Activated CD4-positive, alpha-beta memory T cell treated with anti-CD3 and anti-CD28 coated beads, Interleukin-2, amount 10 ng/mL, durations not matched to agents 7 days and 5 days (primary cell): ENCODE data around the gene TNRC6B. TPM values are rescaled to one million over a fixed set of nuclear protein-coding genes. Genes with fewer than 3 reads are reported as not detected.

ENCODE experiments used
- CTCF ChIA-PET: fragments of 350-600 bp; sonication (Branson Sonifier 250); formaldehyde crosslinking; loops from one replicate; lab custom pipeline; 2021; ENCODE audit warnings: antibody characterized with exemption, inconsistent platforms; lab: Charles Lee
- POLR2A ChIA-PET: fragments of 350-600 bp; sonication (Branson Sonifier 250); formaldehyde crosslinking; loops from one replicate; lab custom pipeline; 2021; ENCODE audit warnings: antibody characterized with exemption; lab: Charles Lee
- DNase-seq: peaks from one replicate; pipeline ENCODE4 v3.0.0-alpha.2; 2020
- H3K27ac Mint-ChIP-seq: one replicate; pipeline ENCODE4 v1.8.0; 2021; ENCODE audit warnings: mild to moderate bottlenecking, mixed read lengths
- H3K27me3 Mint-ChIP-seq: one replicate; pipeline ENCODE4 v1.8.0; 2021; ENCODE audit warnings: mixed read lengths
- H3K36me3 Mint-ChIP-seq: one replicate; pipeline ENCODE4 v1.8.0; 2021; ENCODE audit warnings: low read depth, mixed read lengths
- H3K4me1 Mint-ChIP-seq: one replicate; pipeline ENCODE4 v1.8.0; 2021; ENCODE audit warnings: mixed read lengths
- H3K4me3 Mint-ChIP-seq: one replicate; pipeline ENCODE4 v1.8.0; 2021; ENCODE audit warnings: mild to moderate bottlenecking, mixed read lengths
- H3K9me3 Mint-ChIP-seq: one replicate; pipeline ENCODE4 v1.8.0; 2021; ENCODE audit warnings: mixed read lengths
- total RNA-seq, 2 experiments: library from RNA; stranded (reverse); gene quantifications; one replicate each; pipeline ENCODE4 v1.2.3, GENCODE V29; 2021

The TNRC6B gene
- total RNA-seq, 2 experiments from 2014 or later: 51.0 to 55.0 TPM

DNA sequence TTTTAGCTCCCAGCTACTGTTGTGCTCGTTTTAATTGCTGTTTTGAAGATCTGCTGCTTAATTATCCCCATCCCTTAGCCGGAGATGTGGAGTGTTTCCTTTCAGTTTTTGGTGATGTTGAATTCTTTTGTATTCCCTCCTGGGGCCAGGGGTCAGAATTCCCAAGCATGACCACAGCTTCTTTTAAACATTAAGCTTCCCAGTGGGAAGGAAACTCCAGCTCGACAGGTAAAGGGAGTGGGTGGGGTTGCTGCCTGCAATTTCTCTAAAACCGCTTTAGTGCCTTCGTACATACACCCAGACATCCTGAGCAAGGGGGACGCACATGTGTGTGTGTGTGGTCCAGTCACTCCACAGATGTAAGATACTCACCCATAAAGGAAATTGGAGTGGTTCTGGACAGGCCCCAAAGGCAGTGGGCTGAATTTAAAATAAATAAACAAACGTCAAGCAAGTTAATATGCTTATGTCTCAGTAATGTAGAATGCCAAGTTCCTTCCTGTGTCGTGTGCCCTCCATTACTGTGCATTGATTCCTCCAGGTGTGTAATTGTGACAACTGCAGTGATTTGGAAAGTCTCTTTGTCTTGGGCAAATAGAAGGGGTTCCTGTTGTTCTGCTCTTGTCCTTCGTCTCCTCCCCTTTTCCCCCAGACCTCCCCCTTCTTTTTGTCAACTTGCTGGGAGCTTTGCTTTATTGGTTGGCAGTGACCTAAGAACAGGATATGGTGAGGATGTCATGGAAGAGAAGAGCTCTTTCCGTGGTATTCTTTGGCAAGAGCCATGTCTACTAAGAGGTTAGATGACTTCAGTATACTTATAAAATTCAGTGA is 149.4 kb downstream of the TNRC6B start:
- peaks cover 83% of the 10 kb centered on the region for H3K4me1 Mint-ChIP-seq
- H3K36me3 Mint-ChIP-seq: peaks cover 51% of the 10 kb centered on the region
- no peak overlapping the region for H3K4me3 Mint-ChIP-seq

GRCh38 chr22:40328546-40329456 is 151.1 kb downstream of the TNRC6B start:
- Mint-ChIP-seq H3K36me3 (peaks cover 37% of the 10 kb centered on the region), H3K9me3 (no peaks in the 10 kb centered on the region), H3K4me3 (no peak overlapping the region), H3K4me1 (peaks cover 83% of the 10 kb centered on the region), H3K27ac (no peak overlapping the region), H3K27me3 (no peaks in the 10 kb centered on the region)
- POLR2A ChIA-PET: interaction anchor here (1.0 to 2.2 kb wide), 4 partner anchors 10 to 152 kb away, joined by 3 to 7 read pairs (median 4); partner anchors contain the start of gene TNRC6B
- DNase-seq: no peak
- CTCF ChIA-PET: interaction anchor here (1.2 kb wide), 1 partner anchor 236 kb away, joined by 3 read pairs; no protein-coding TSS in a partner anchor

More for the DNA sequence above, 149.4 kb downstream of the TNRC6B start:
- no peak for DNase-seq
- ChIA-PET POLR2A (interaction anchor here (1.4 to 2.6 kb wide), 4 partner anchors 13 to 283 kb away, joined by 4 to 19 read pairs (median 9); partner anchors contain the start of genes ADSL and TNRC6B), CTCF (interaction anchor here (0.5 to 1.0 kb wide), 2 partner anchors 11 to 19 kb away, joined by 3 to 4 read pairs; no protein-coding TSS in a partner anchor)
- H3K27ac Mint-ChIP-seq: no peak overlapping the region
- H3K9me3 Mint-ChIP-seq: no peaks in the 10 kb centered on the region
- no peaks in the 10 kb centered on the region for H3K27me3 Mint-ChIP-seq

- POLR2A ChIA-PET: interaction anchor here (1.0 to 2.2 kb wide), 4 partner anchors 10 to 284 kb away, joined by 3 to 7 read pairs (median 3); partner anchors contain the start of gene TNRC6B
These were observed 151.7 kb downstream of the TNRC6B start for GRCh38 chr22:40329466-40329865.

GRCh38 chr22:40330086-40330485 is 152.4 kb downstream of the TNRC6B start:
- Mint-ChIP-seq H3K4me3 (no peak overlapping the region), H3K27me3 (no peaks in the 10 kb centered on the region), H3K36me3 (peaks cover 28% of the 10 kb centered on the region), H3K4me1 (peaks cover 83% of the 10 kb centered on the region), H3K9me3 (no peaks in the 10 kb centered on the region), H3K27ac (no peak overlapping the region)
- ChIA-PET CTCF (interaction anchor here (1.2 to 1.8 kb wide), 2 partner anchors 18 to 286 kb away, joined by 5 to 7 read pairs; no protein-coding TSS in a partner anchor), POLR2A (interaction anchor here (0.9 to 2.2 kb wide), 5 partner anchors 9 to 284 kb away, joined by 3 to 7 read pairs (median 3); partner anchors contain the start of gene TNRC6B)
- no peak for DNase-seq

More at GRCh38 chr22:40329466-40329865, 151.7 kb downstream of the TNRC6B start:
- Mint-ChIP-seq H3K4me3 (no peak overlapping the region), H3K36me3 (peaks cover 34% of the 10 kb centered on the region), H3K9me3 (no peaks in the 10 kb centered on the region), H3K4me1 (peaks cover 83% of the 10 kb centered on the region), H3K27me3 (no peaks in the 10 kb centered on the region), H3K27ac (no peak overlapping the region)
- CTCF ChIA-PET: interaction anchor here (1.2 kb wide), 1 partner anchor 236 kb away, joined by 3 read pairs; no protein-coding TSS in a partner anchor
- no peak for DNase-seq

- H3K27ac Mint-ChIP-seq: no peak overlapping the region
- H3K9me3 Mint-ChIP-seq: no peaks in the 10 kb centered on the region
- ChIA-PET CTCF (interaction anchor here (1.2 to 1.8 kb wide), 2 partner anchors 17 to 286 kb away, joined by 5 to 7 read pairs; no protein-coding TSS in a partner anchor), POLR2A (interaction anchor here (0.9 to 2.2 kb wide), 4 partner anchors 9 to 285 kb away, joined by 3 to 8 read pairs (median 5); no protein-coding TSS in a partner anchor)
- no peaks in the 10 kb centered on the region for H3K27me3 Mint-ChIP-seq
- peaks cover 23% of the 10 kb centered on the region for H3K36me3 Mint-ChIP-seq
- H3K4me3 Mint-ChIP-seq: no peak overlapping the region
- no peak for DNase-seq
- peaks cover 82% of the 10 kb centered on the region for H3K4me1 Mint-ChIP-seq
These were observed 152.9 kb downstream of the TNRC6B start for GRCh38 chr22:40330615-40331014.

- peaks cover 84% of the 10 kb centered on the region for H3K4me1 Mint-ChIP-seq
- POLR2A ChIA-PET: interaction anchor here (0.6 to 5.4 kb wide), 6 partner anchors 8 to 154 kb away, joined by 3 to 47 read pairs (median 7); partner anchors contain the start of gene TNRC6B
- CTCF ChIA-PET: interaction anchor here (1.8 kb wide), 1 partner anchor 16 kb away, joined by 7 read pairs; no protein-coding TSS in a partner anchor
- H3K4me3 Mint-ChIP-seq: no peak overlapping the region
- H3K9me3 Mint-ChIP-seq: no peaks in the 10 kb centered on the region
- DNase-seq: no peak
- no peaks in the 10 kb centered on the region for H3K27me3 Mint-ChIP-seq
- H3K36me3 Mint-ChIP-seq: peaks cover 24% of the 10 kb centered on the region
- peak overlapping the region; percentile 68 for H3K27ac Mint-ChIP-seq
These were observed 154.0 kb downstream of the TNRC6B start for GRCh38 chr22:40331706-40332105.

GRCh38 chr22:40332319-40332781 is 154.6 kb downstream of the TNRC6B start:
- Mint-ChIP-seq H3K27me3 (no peaks in the 10 kb centered on the region), H3K36me3 (peaks cover 18% of the 10 kb centered on the region), H3K4me3 (no peak overlapping the region), H3K9me3 (no peaks in the 10 kb centered on the region), H3K4me1 (peaks cover 82% of the 10 kb centered on the region), H3K27ac (peak overlapping the region; percentile 68)
- ChIA-PET CTCF (no interaction called here), POLR2A (interaction anchor here (0.9 to 5.4 kb wide), 6 partner anchors 8 to 288 kb away, joined by 3 to 47 read pairs (median 7); partner anchors contain the start of gene TNRC6B)
- DNase-seq: no peak

GRCh38 chr22:40334060-40334459 is 156.3 kb downstream of the TNRC6B start:
- no peaks in the 10 kb centered on the region for H3K27me3 Mint-ChIP-seq
- H3K27ac Mint-ChIP-seq: peak overlapping the region; percentile 84
- no peak for DNase-seq
- H3K9me3 Mint-ChIP-seq: no peaks in the 10 kb centered on the region
- CTCF ChIA-PET: no interaction called here
- H3K4me3 Mint-ChIP-seq: no peak overlapping the region
- H3K4me1 Mint-ChIP-seq: peaks cover 79% of the 10 kb centered on the region
- H3K36me3 Mint-ChIP-seq: peaks cover 22% of the 10 kb centered on the region
- POLR2A ChIA-PET: interaction anchor here (0.8 to 5.4 kb wide), 5 partner anchors 10 to 156 kb away, joined by 3 to 58 read pairs (median 11); partner anchors contain the start of genes ADSL, SGSM3 and TNRC6B

- no peak for DNase-seq
- POLR2A ChIA-PET: interaction anchor here (0.6 to 5.4 kb wide), 7 partner anchors 11 to 1167 kb away, joined by 3 to 58 read pairs (median 4); partner anchors contain the start of genes ADSL and TNRC6B
- Mint-ChIP-seq H3K4me1 (peaks cover 77% of the 10 kb centered on the region), H3K27me3 (no peaks in the 10 kb centered on the region), H3K27ac (peak overlapping the region; percentile 84), H3K9me3 (no peaks in the 10 kb centered on the region), H3K4me3 (no peak overlapping the region), H3K36me3 (peaks cover 19% of the 10 kb centered on the region)
- CTCF ChIA-PET: interaction anchor here (0.7 to 1.9 kb wide), 7 partner anchors 9 to 853 kb away, joined by 3 to 10 read pairs (median 5); partner anchors contain the start of gene TNRC6B
These were observed 157.2 kb downstream of the TNRC6B start for GRCh38 chr22:40334899-40335298.

- Mint-ChIP-seq H3K27ac (peak overlapping the region; percentile 53), H3K27me3 (no peaks in the 10 kb centered on the region), H3K4me3 (no peak overlapping the region), H3K4me1 (peaks cover 78% of the 10 kb centered on the region), H3K36me3 (peaks cover 16% of the 10 kb centered on the region), H3K9me3 (no peaks in the 10 kb centered on the region)
- ChIA-PET POLR2A (interaction anchor here (0.6 to 5.4 kb wide), 7 partner anchors 11 to 300 kb away, joined by 3 to 58 read pairs (median 5); partner anchors contain the start of genes ADSL and TNRC6B), CTCF (interaction anchor here (0.6 to 1.9 kb wide), 7 partner anchors 10 to 869 kb away, joined by 3 to 10 read pairs (median 4); partner anchors contain the start of gene TNRC6B)
- no peak for DNase-seq
These were observed 157.6 kb downstream of the TNRC6B start for GRCh38 chr22:40335358-40335757.

DNA sequence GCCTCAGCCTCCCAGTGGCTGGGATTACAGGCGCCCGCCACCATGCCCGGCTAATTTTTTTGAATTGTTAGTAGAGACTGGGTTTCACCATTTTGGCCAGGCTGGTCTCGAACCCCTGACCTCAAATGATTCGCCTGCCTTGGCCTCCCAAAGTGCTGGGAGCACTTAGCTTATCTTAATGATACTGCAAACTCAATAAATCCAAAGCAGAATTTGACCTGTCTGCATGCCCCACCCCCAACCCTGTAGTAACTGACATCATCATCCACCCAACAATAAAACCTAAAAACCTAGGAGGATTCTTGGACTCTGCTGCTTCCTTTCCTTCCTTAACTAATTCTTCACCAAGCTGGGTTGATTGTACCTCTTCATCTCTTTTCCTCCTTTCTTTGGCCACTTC is 162.3 kb downstream of the TNRC6B start:
- POLR2A ChIA-PET: interaction anchor here (1.1 to 2.4 kb wide), 3 partner anchors 10 to 16 kb away, joined by 6 to 7 read pairs (median 6); no protein-coding TSS in a partner anchor
- H3K4me3 Mint-ChIP-seq: no peak overlapping the region
- DNase-seq: no peak
- no peaks in the 10 kb centered on the region for H3K9me3 Mint-ChIP-seq
- peaks cover 18% of the 10 kb centered on the region for H3K36me3 Mint-ChIP-seq
- CTCF ChIA-PET: no interaction called here
- peaks cover 66% of the 10 kb centered on the region for H3K4me1 Mint-ChIP-seq
- H3K27ac Mint-ChIP-seq: no peak overlapping the region
- no peaks in the 10 kb centered on the region for H3K27me3 Mint-ChIP-seq
